ENCODE measurements around the gene DGKE. TPM values are rescaled to one million over a fixed set of nuclear protein-coding genes. Genes with fewer than 3 reads are reported as not detected.

DGKE gene
- total and polyA plus RNA-seq, 2 of the 13 experiments (the other 11 are each of a cell fraction or from before 2014, with no cell fraction given), result 3.2 to 5.3 TPM

- H2AFZ ChIP-seq (ENCODE audit: low read length), result no peak overlapping the region
- H3K9me3 ChIP-seq (ENCODE audit: low read length), result peaks cover 12% of the 10 kb centered on the region
- ChIA-PET POLR2A (interaction anchor here (0.9 to 1.3 kb wide), 2 partner anchors 17 to 27 kb away, joined by 3 to 15 read pairs; partner anchors contain the start of gene TRIM25), CTCF (ENCODE audit: low intra/inter-chr PET ratio, low total read pairs) (no interaction called here)
- H3K27ac ChIP-seq (ENCODE audit: extremely low read length, insufficient read depth, low read length), result no peak overlapping the region
- H3K27me3 ChIP-seq (ENCODE audit: control insufficient read depth in 1 of 2, insufficient read depth in 2 of 2, low read length in 2 of 2), result no peaks in the 10 kb centered on the region
- no peaks in the 10 kb centered on the region for H3K79me2 ChIP-seq (ENCODE audit: insufficient read depth, low read length)
- H4K20me1 ChIP-seq (ENCODE audit: insufficient read depth, low read length), result no peaks in the 10 kb centered on the region
- DNase-seq (ENCODE audit: low spot score) (peak; percentile 72), FAIRE-seq (peak; percentile 47), ATAC-seq (peak; percentile 60)
- 31% methylated on average over 2 of the region's 2 CpGs for WGBS (ENCODE audit: low lambda C conversion rate)
- no peak overlapping the region for H3K9ac ChIP-seq (ENCODE audit: insufficient read depth, low read depth, low read length)
- 0 out of 6 replicates have a peak overlapping the region, but pooled peaks of 1 of the 3 experiments have one; percentile 3 for H3K4me3 ChIP-seq (replicated peaks in 1 of 3; ENCODE audit: insufficient read depth in 1 of 3, low read depth in 2 of 3, low read length in 3 of 3)
- H3K4me1 ChIP-seq (ENCODE audit: insufficient read depth, low read length), result peaks cover 40% of the 10 kb centered on the region
- H3K4me2 ChIP-seq (ENCODE audit: low read depth, low read length), result peak overlapping the region; percentile 53
- peaks cover 4 to 13% of the 10 kb centered on the region in 2 experiments for H3K36me3 ChIP-seq (replicated peaks in 1 of 2; ENCODE audit: control insufficient read depth in 1 of 2, insufficient read depth in 2 of 2, low read length in 2 of 2)
- in situ Hi-C loops (cut with HindIII; ENCODE audit: extremely low pct_ligation_motif_present, low pct_unique_long_range_greater_than_20kb), result no loop called here
- intact Hi-C loops (cut with micrococcal nuclease; ENCODE audit: unreplicated experiment), result no loop called here
- no TSS peak for BruUV-seq (replicated peaks)
- 0 out of 2 replicates have a peak, but pooled peaks have one; percentile 19 for TF ChIP-seq ZNF326 (CRISPR knock-in tag; IDR thresholded peaks at IDR 0.05; ENCODE audit: borderline replicate concordance)
- TF ChIP-seq SOX5 (CRISPR knock-in tag; IDR thresholded peaks at IDR 0.05; ENCODE audit: borderline replicate concordance), result peak; percentile 40; the same call in 1 of the 2 replicates
- TF ChIP-seq ZFX (CRISPR knock-in tag; IDR thresholded peaks at IDR 0.05; ENCODE audit: low read depth), result no peak
- no peak; the same call in 1 of the 2 replicates for TF ChIP-seq ZNF580 (CRISPR knock-in tag; IDR thresholded peaks at IDR 0.05; ENCODE audit: borderline replicate concordance, low read depth)
- TF ChIP-seq GATAD1 (CRISPR knock-in tag; IDR thresholded peaks at IDR 0.05), result no peak
- peak; percentile 56; the same call in 1 of the 2 replicates for TF ChIP-seq DRAP1 (CRISPR knock-in tag; IDR thresholded peaks at IDR 0.05)
- TF ChIP-seq RBM22 (optimal IDR thresholded peaks at IDR 0.05; ENCODE audit: low read length), result no peak
- peak; percentile 60; the same call in 1 of the 2 replicates for TF ChIP-seq ZMYM4 (CRISPR knock-in tag; IDR thresholded peaks at IDR 0.05)
- TF ChIP-seq MAF1 (CRISPR knock-in tag; IDR thresholded peaks at IDR 0.05; ENCODE audit: borderline replicate concordance), result no peak
- 0 out of 2 replicates have a peak, but pooled peaks have one; percentile 63 for TF ChIP-seq HNRNPL (IDR thresholded peaks at IDR 0.05; ENCODE audit: low read depth, low read length)
- TF ChIP-seq ZBTB1 (CRISPR knock-in tag; IDR thresholded peaks at IDR 0.05; ENCODE audit: borderline replicate concordance), result no peak
- TF ChIP-seq SOX13 (IDR thresholded peaks at IDR 0.05), result no peak
- peak in 1 of 2 experiments; percentile 73; a peak in 2 of 4 replicates for TF ChIP-seq SOX13 (CRISPR knock-in tag; conservative IDR thresholded peaks at IDR 0.05 in 1 of 2, IDR thresholded peaks at IDR 0.05 in 1 of 2)
- TF ChIP-seq ZNF382 (CRISPR knock-in tag; IDR thresholded peaks at IDR 0.05; ENCODE audit: borderline replicate concordance), result no peak
- peak; percentile 61 for TF ChIP-seq SALL1 (CRISPR knock-in tag; IDR thresholded peaks at IDR 0.05)
- 0 out of 2 replicates have a peak, but pooled peaks have one; percentile 10 for TF ChIP-seq CEBPG (CRISPR knock-in tag; IDR thresholded peaks at IDR 0.05)
- TF ChIP-seq ZNF276 (CRISPR knock-in tag; IDR thresholded peaks at IDR 0.05; ENCODE audit: low read depth), result no peak
- no peak; the same call in 1 of the 2 replicates for TF ChIP-seq ZBTB49 (CRISPR knock-in tag; IDR thresholded peaks at IDR 0.05; ENCODE audit: borderline replicate concordance)
- no peak for TF ChIP-seq CBX2 (IDR thresholded peaks at IDR 0.05; ENCODE audit: low read depth, low read length)
- TF ChIP-seq CBX2 (CRISPR knock-in tag; IDR thresholded peaks at IDR 0.05; ENCODE audit: low read depth), result no peak
Measured at GRCh38 chr17:56886288-56886731, 52.4 kb downstream of the DGKE start.

Data from HepG2 (cell line).